GM18526 (cell line): ENCODE data around the gene URB1.

Source experiments
- POLR2A ChIP-seq: IDR thresholded peaks from 3 replicates; pipeline ENCODE4 v1.6.1; 2011; ENCODE audit not compliant: insufficient read length; ENCODE audit errors: extremely low read depth

URB1 gene

DNA sequence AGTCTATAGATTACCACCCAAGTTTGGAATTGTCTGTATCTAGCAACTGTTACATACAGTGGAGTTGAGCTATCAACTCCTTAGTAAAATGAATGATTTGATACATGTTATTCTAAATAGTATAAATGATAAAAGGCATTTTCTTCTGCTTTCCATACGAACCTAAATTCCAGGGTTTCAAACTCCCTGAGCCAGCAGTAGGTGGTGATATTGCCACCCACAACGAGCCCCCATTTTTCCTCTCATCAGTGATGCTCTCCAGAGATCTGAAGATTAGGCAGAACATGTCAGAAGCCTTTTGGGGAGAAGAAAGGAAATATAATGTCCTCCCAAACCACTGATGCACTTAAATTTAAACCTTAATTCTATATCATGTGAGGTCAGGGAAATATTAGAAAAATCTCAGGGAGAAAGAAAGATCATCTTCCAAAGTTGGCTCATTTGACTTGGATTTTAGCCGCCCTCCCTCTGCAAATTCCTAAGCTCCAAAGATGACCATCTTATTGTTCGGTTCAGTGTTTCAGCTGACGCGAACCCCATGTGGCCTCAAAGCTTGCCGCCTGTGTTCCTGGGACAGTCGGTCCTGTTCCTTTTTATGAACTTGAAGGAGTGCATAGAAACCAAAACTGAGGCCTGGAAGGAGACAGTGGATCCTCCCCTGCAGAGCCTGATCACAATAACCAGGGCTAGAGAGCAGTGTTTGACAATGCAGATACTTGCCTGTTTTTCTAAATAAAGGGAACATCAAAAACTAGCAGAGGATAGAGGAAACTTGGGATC is 22.0 kb upstream of the URB1 start:
- no peak for TF ChIP-seq POLR2A

GRCh38 chr21:32413697-32414578 is 21.1 kb upstream of the URB1 start:
- TF ChIP-seq POLR2A = no peak

- TF ChIP-seq POLR2A = no peak
These were observed 20.2 kb upstream of the URB1 start for GRCh38 chr21:32413015-32413504.

GRCh38 chr21:32412162-32413014 is 19.6 kb upstream of the URB1 start, which contains the start of gene EVA1C:
Gene EVA1C (plus strand): TSS chr21:32412706. CDS start chr21:32412854, 148 bp downstream.
- no peak for TF ChIP-seq POLR2A

- no peak for TF ChIP-seq POLR2A
These were observed 18.7 kb upstream of the URB1 start for GRCh38 chr21:32411350-32412161.

DNA sequence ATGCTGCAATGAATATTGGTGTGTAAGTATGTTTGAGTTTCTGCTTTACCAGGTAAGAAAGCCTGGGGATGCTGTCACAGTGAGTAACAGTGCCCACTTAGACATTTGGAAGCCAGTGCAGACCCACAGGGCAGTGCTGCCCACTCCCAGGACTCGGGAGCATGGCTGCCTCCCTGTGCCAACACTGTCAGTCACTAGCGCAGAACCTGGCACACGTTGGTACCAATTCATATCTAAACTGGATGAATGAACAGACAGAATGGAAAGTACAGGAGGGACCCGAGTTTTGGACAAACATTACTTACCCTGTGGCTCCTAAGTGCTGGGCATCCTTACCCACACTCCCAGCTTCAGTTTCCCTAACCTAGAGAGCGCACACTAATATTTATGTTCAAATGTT is 18.1 kb upstream of the URB1 start:
- TF ChIP-seq POLR2A = no peak

GRCh38 chr21:32410291-32410690 is 17.5 kb upstream of the URB1 start:
- no peak for TF ChIP-seq POLR2A

DNA sequence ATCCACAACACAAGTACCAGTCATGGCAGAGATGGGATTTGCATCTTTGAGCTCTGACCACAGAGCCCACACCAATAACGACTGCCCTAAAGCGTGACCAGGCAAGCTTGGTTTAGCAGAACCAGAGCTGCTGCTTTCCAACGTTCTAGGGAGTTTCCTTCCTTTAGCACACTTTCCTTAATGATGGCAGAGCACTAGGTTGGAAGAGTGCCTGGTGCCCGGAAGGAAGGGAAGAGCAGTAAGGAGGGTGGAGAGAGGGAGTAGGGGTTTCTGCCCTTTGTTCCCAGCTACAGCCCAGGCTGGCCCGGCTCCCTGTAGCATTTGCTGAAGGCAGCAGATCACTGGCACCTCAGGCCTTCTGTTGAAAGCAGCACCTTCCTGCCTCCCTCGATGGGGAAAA is 13.6 kb upstream of the URB1 start:
- TF ChIP-seq POLR2A = no peak

GRCh38 chr21:32403201-32403777 is 10.5 kb upstream of the URB1 start:
- TF ChIP-seq POLR2A = no peak

GRCh38 chr21:32393677-32394001 is 827 bp upstream of the URB1 start:
- TF ChIP-seq POLR2A = no peak

GRCh38 chr21:32392299-32392879 is 423 bp downstream of the URB1 start:
- no peak for TF ChIP-seq POLR2A

GRCh38 chr21:32391755-32392154 is 1.1 kb downstream of the URB1 start:
- TF ChIP-seq POLR2A = no peak

GRCh38 chr21:32389337-32390015 is 3.3 kb downstream of the URB1 start:
- TF ChIP-seq POLR2A = no peak
